NOMO-1 (cell line): ENCODE measurements around the gene ITGB2.
"Not testable (repeated sequence)": the region's sequence is repeated elsewhere in the genome, so short reads cannot be mapped to it uniquely, and the experiment has no call there.

Experiments used
- DNase-seq, 2 experiments: peaks; one replicate each; lab custom pipeline; 2025; ENCODE audit not compliant: unreplicated experiment in 2 of 2; lab: John Stamatoyannopoulos, UW

ITGB2 gene

GRCh38 chr21:44942566-44942965 is 21.9 kb upstream of the ITGB2 start:
- no peak for DNase-seq

- no peak for DNase-seq
Observed at GRCh38 chr21:44941567-44941966, 20.9 kb upstream of the ITGB2 start.

GRCh38 chr21:44940116-44940631 is 19.5 kb upstream of the ITGB2 start:
- no peak for DNase-seq

- peak; percentile 64 to 81 for DNase-seq
Observed at GRCh38 chr21:44939532-44940115, 18.9 kb upstream of the ITGB2 start, which contains the start of gene SLX9. TSS of gene SLX9 (plus strand) at chr21:44940029. CDS start at chr21:44940058, 29 bp downstream.

GRCh38 chr21:44938772-44939531 is 18.3 kb upstream of the ITGB2 start:
- no peak for DNase-seq

- DNase-seq = no peak
Observed at GRCh38 chr21:44935533-44935927, 14.8 kb upstream of the ITGB2 start.

GRCh38 chr21:44934797-44935532 is 14.3 kb upstream of the ITGB2 start:
- DNase-seq = no peak

- DNase-seq = no peak
Observed at GRCh38 chr21:44934276-44934675, 13.6 kb upstream of the ITGB2 start.

GRCh38 chr21:44933918-44934260 is 13.2 kb upstream of the ITGB2 start:
- no peak for DNase-seq

- DNase-seq = no peak
Observed at GRCh38 chr21:44933199-44933917, 12.7 kb upstream of the ITGB2 start.

GRCh38 chr21:44932408-44933181 is 11.9 kb upstream of the ITGB2 start:
- peak; percentile 23 to 31 for DNase-seq

- no peak for DNase-seq
Observed at GRCh38 chr21:44931501-44932407, 11.1 kb upstream of the ITGB2 start.

GRCh38 chr21:44931137-44931500 is 10.4 kb upstream of the ITGB2 start:
- DNase-seq = peak; percentile 28 to 51

- peak in 1 of 2 experiments; percentile 7 for DNase-seq
Observed at GRCh38 chr21:44930543-44930981, 9.9 kb upstream of the ITGB2 start.

GRCh38 chr21:44929799-44930542 is 9.3 kb upstream of the ITGB2 start:
- no peak for DNase-seq

- DNase-seq = no peak
Observed at GRCh38 chr21:44929242-44929798, 8.6 kb upstream of the ITGB2 start.

- DNase-seq = not testable (repeated sequence)
Observed at GRCh38 chr21:44928500-44929241, 8.0 kb upstream of the ITGB2 start.
